HepG2 (cell line): Measurements from ENCODE around the gene RNASE11. TPM values are rescaled to one million over a fixed set of nuclear protein-coding genes. Genes with fewer than 3 reads are reported as not detected.
A peak's percentile ranks its signal among the peaks of the same experiment; 100 is the strongest.
"Not testable (repeated sequence)": the region's sequence is repeated elsewhere in the genome, so short reads cannot be mapped to it uniquely, and the experiment has no call there.

Source experiments
- ATAC-seq: fragments of 200-7000 bp; cut with Tn5 transposase; 3 replicates; pipeline ENCODE4 v1.9.1; 2020; ENCODE audit warnings: mild to moderate bottlenecking, moderate library complexity
- BruUV-seq: library from RNA; stranded (reverse); fragments of 400-500 nt; replicated peaks from 2 replicates; lab custom pipeline; 2021; lab: Mats Ljungman, UMichigan
- CTCF ChIA-PET: fragments of 300-600 bp; formaldehyde crosslinking; extraction: SDS; loops from one replicate; lab custom pipeline; 2021; ENCODE audit warnings: low total read pairs, inconsistent platforms, low intra/inter-chr PET ratio; lab: Yijun Ruan, JAX
- POLR2A ChIA-PET: fragments of 350-600 bp; sonication (Branson Sonifier 250); formaldehyde crosslinking; loops from one replicate; lab custom pipeline; 2020; ENCODE audit warnings: antibody characterized with exemption, inconsistent platforms; lab: Yijun Ruan, JAX
- DNase-seq: peaks from one replicate; pipeline ENCODE4 v3.0.0-alpha.2; 2015; ENCODE audit warnings: low spot score
- FAIRE-seq: peaks from 3 replicates; lab custom pipeline; 2011; peaks lifted over from hg19 to GRCh38; lab: Jason Lieb, UNC
- H2AFZ ChIP-seq: one replicate; pipeline ENCODE4 v1.6.1; 2011; ENCODE audit warnings: low read length, inconsistent platforms
- H3K27ac ChIP-seq: fragments of 300-600 bp; 3 replicates; pipeline ENCODE4 v1.8.0; 2011; ENCODE audit warnings: mixed run types, mild to moderate bottlenecking, mixed read lengths, low read length, inconsistent platforms; ENCODE audit not compliant: insufficient read depth; ENCODE audit errors: extremely low read length
- H3K27me3 ChIP-seq, 2 experiments: fragments of 200-600 bp in 1 of 2; 2 replicates in 1 of 2; 3 replicates in 1 of 2; pipeline versions ENCODE4 v1.6.0 to v1.8.0; 2011; ENCODE audit warnings: low read length in 2 of 2, mild to moderate bottlenecking in 2 of 2, moderate library complexity in 2 of 2, inconsistent platforms in 1 of 2; ENCODE audit not compliant: insufficient read depth in 2 of 2, control insufficient read depth in 1 of 2
- H3K36me3 ChIP-seq, 2 experiments: fragments of 200-600 bp in 1 of 2; replicated peaks in 1 of 2; 2 replicates in 1 of 2; 3 replicates in 1 of 2; pipeline versions ENCODE4 v1.5.1 to v1.8.0; 2011; ENCODE audit warnings: low read length in 2 of 2, inconsistent platforms in 1 of 2; ENCODE audit not compliant: insufficient read depth in 2 of 2, control insufficient read depth in 1 of 2
- H3K4me1 ChIP-seq: 2 replicates; pipeline ENCODE4 v1.5.1; 2012; ENCODE audit warnings: low read length, inconsistent platforms; ENCODE audit not compliant: insufficient read depth
- H3K4me2 ChIP-seq: 2 replicates; pipeline ENCODE4 v1.6.0; 2011; ENCODE audit warnings: low read depth, low read length, inconsistent platforms
- H3K4me3 ChIP-seq, 3 experiments: fragments of 200-600 bp in 1 of 3; sonication (generic), shearing (Covaris generic) in 1 of 3; replicated peaks in 1 of 3; 2 replicates each; pipeline ENCODE4 v1.5.1; 2011 to 2016; ENCODE audit warnings: low read length in 3 of 3, inconsistent platforms in 2 of 3, low read depth in 2 of 3, mild to moderate bottlenecking in 2 of 3, control low read depth in 1 of 3, mixed read lengths in 1 of 3; ENCODE audit not compliant: insufficient read depth in 1 of 3
- H3K79me2 ChIP-seq: one replicate; pipeline ENCODE4 v1.6.1; 2011; ENCODE audit warnings: low read length, inconsistent platforms; ENCODE audit not compliant: insufficient read depth
- H3K9ac ChIP-seq: 2 replicates; pipeline ENCODE4 v1.6.0; 2011; ENCODE audit warnings: mild to moderate bottlenecking, low read depth, low read length, inconsistent platforms; ENCODE audit not compliant: insufficient read depth
- H3K9me3 ChIP-seq: 2 replicates; pipeline ENCODE4 v1.5.1; 2012; ENCODE audit warnings: mild to moderate bottlenecking, low read length
- H4K20me1 ChIP-seq: 2 replicates; pipeline ENCODE4 v1.6.0; 2011; ENCODE audit warnings: inconsistent platforms, mild to moderate bottlenecking, low read length, moderate library complexity; ENCODE audit not compliant: insufficient read depth
- ATF7 ChIP-seq, 2 experiments: fragments of 450-650 bp in 1 of 2; sonication (generic) in 1 of 2; formaldehyde crosslinking in 1 of 2; IDR thresholded peaks; 2 replicates each; pipeline versions ENCODE4 v1.4.0 to v1.6.1; 2016 to 2020; ENCODE audit warnings: antibody characterized with exemption in 1 of 2, mild to moderate bottlenecking in 1 of 2, missing genetic modification reagents in 1 of 2
- CREB1 ChIP-seq, 2 experiments: fragments of 450-650 bp in 1 of 2; IDR thresholded peaks; 2 replicates each; pipeline ENCODE4 v1.6.1; 2016 to 2017; ENCODE audit warnings: control low read depth in 1 of 2, mild to moderate bottlenecking in 1 of 2, missing compliant biosample characterization in 1 of 2, missing genetic modification characterization in 1 of 2
- RAD51 ChIP-seq: fragments of 450-650 bp; IDR thresholded peaks from 2 replicates; pipeline ENCODE4 v1.6.1; 2016; ENCODE audit warnings: borderline replicate concordance
- ZFAT ChIP-seq: sonication (generic); formaldehyde crosslinking; conservative IDR thresholded peaks from 2 replicates; pipeline ENCODE4 v1.8.1; 2023; ENCODE audit warnings: missing genetic modification reagents, inconsistent platforms
- ZNF224 ChIP-seq: sonication (generic); formaldehyde crosslinking; IDR thresholded peaks from 2 replicates; pipeline ENCODE4 v1.5.0; 2020; ENCODE audit warnings: mild to moderate bottlenecking, missing genetic modification reagents
- ZNF235 ChIP-seq: sonication (generic); formaldehyde crosslinking; IDR thresholded peaks from 2 replicates; pipeline ENCODE4 v1.8.1; 2023; ENCODE audit warnings: mild to moderate bottlenecking, missing genetic modification reagents, borderline replicate concordance
- WGBS: methylation state at CpG from one replicate; pipeline ENCODE4 v1.1.6; 2017; ENCODE audit warnings: low lambda C conversion rate; 5-methylcytosine and 5-hydroxymethylcytosine counted together
- in situ Hi-C: cut with HindIII; loops from 2 replicates; pipeline ENCODE4 v1.10.0; 2017; ENCODE audit warnings: low pct_unique_long_range_greater_than_20kb; ENCODE audit not compliant: extremely low pct_ligation_motif_present
- intact Hi-C: fragments of 100-400 bp; cut with micrococcal nuclease; formaldehyde crosslinking; loops from one replicate; pipeline ENCODE4 v1.10.0; 2022; ENCODE audit not compliant: unreplicated experiment
- polyA plus RNA-seq, 8 experiments: library from polyadenylated mRNA; depleted of rRNA in 3 of 8; stranded (reverse) in 7 of 8; unstranded in 1 of 8; fragments of >200 nt; fragmentation: Illumina TruSeq in 4 of 8; extraction: Trizol in 4 of 8; gene quantifications; 2 replicates each; pipeline versions ENCODE4 v1.2.1 to v1.2.3, GENCODE V29; 2011 to 2016; ENCODE audit warnings: low read depth in 4 of 8, missing spikeins in 1 of 8, mixed read lengths in 1 of 8; ENCODE audit not compliant: insufficient read depth in 1 of 8
- total RNA-seq, 5 experiments: library from RNA; depleted of rRNA; stranded (reverse); fragments of >200 nt; fragmentation: Illumina TruSeq; extraction: Trizol; gene quantifications; 2 replicates each; pipeline ENCODE4 v1.2.3, GENCODE V29; 2016; ENCODE audit warnings: low read depth in 1 of 5

RNASE11 gene
- total and polyA plus RNA-seq, 2 of the 13 experiments (the other 11 are each of a cell fraction or from before 2014, with no cell fraction given) = not detected

DNA sequence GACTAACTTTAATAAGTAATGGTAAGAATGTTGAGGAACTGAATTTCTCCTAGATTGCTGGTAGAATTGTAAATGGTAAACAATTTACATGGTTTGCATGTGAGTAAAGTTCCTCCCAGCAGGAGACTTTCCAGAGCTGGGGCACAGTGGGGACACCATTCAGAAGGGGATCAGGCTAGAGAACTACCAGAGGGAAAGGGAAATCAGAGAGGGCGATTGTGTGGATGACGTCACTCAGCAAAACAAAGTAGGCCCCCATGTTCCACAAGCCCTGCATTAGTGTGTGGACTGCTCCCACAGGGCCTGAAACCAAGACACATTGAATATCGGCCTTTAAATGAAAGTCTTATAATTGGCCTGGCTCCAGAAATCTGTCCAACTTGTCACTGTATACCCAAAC, 9.5 kb downstream of the RNASE11 start:
- H3K36me3 ChIP-seq = no peaks in the 10 kb centered on the region
- no peaks in the 10 kb centered on the region for H4K20me1 ChIP-seq
- ChIA-PET CTCF (no interaction called here), POLR2A (no interaction called here)
- intact Hi-C loops = no loop called here
- no peaks in the 10 kb centered on the region for H3K79me2 ChIP-seq
- no peaks in the 10 kb centered on the region for H3K9me3 ChIP-seq
- BruUV-seq = no TSS peak
- no peak overlapping the region for H3K4me2 ChIP-seq
- no peak overlapping the region for H3K9ac ChIP-seq
- in situ Hi-C loops = no loop called here
- ATAC-seq = no peak
- H3K4me3 ChIP-seq = no peak overlapping the region
- no peak for DNase-seq
- no peaks in the 10 kb centered on the region for H3K4me1 ChIP-seq
- no peak overlapping the region for H3K27ac ChIP-seq
- peak; percentile 95 for TF ChIP-seq CREB1 (IDR thresholded peaks at IDR 0.05)
- no peak for TF ChIP-seq CREB1 (CRISPR knock-in tag; IDR thresholded peaks at IDR 0.05)
- TF ChIP-seq ATF7 (IDR thresholded peaks at IDR 0.05) = peak; percentile 98
- TF ChIP-seq ATF7 (CRISPR knock-in tag; IDR thresholded peaks at IDR 0.05) = no peak
- TF ChIP-seq ZNF235 = no peak
- no peak for TF ChIP-seq ZFAT
- TF ChIP-seq ZNF224 (CRISPR knock-in tag) = no peak
- TF ChIP-seq, all 625 proteins: peak for 2
- FAIRE-seq = no peak
- H2AFZ ChIP-seq = no peak overlapping the region
- H3K27me3 ChIP-seq = no peaks in the 10 kb centered on the region
- WGBS = 6% methylated on average over 3 of the region's 3 CpGs

DNA sequence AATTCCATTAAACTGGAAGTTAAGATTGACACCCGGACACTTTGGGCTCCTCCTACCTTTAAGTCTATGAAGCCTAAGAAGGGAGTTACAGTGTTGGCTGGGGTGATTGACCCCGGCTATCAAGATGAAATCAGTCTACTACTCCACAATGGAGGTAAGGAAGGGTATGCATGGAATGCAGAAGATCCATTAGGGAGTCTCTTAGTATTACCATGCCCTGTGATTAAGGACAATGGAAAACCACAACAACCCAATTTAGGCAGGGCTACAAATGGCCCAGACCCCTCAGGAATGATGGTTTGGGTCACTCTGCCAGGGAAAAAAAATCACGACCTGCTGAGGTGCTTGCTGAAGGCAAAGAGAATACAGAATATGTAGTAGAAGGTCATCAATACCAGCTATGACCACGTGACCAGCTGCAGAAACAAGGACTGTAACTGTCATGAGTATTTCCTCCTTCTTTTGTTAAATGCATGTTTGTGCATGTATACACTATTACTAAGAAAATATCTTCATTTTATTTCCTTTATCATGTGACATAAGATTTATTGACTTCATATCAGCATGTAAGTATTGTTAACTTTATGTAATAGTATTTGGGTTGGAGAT, 15.3 kb downstream of the RNASE11 start:
- DNase-seq, H3K4me2 ChIP-seq, intact Hi-C loops, CTCF ChIA-PET, H3K27ac ChIP-seq, H2AFZ ChIP-seq, H4K20me1 ChIP-seq, H3K4me3 ChIP-seq, BruUV-seq, H3K27me3 ChIP-seq, POLR2A ChIA-PET, H3K4me1 ChIP-seq, H3K9ac ChIP-seq, ATAC-seq, H3K9me3 ChIP-seq, FAIRE-seq, H3K79me2 ChIP-seq, in situ Hi-C loops, H3K36me3 ChIP-seq: not testable (repeated sequence)
- peak; percentile 60; the same call in 1 of the 2 replicates for TF ChIP-seq RAD51
- WGBS = 1% methylated on average over 4 of the region's 4 CpGs
